K562 (cell line): Measurements from ENCODE around the gene ARHGEF12. TPM values are rescaled to one million over a fixed set of nuclear protein-coding genes. Genes with fewer than 3 reads are reported as not detected.

Source experiments
- BCL6 ChIP-seq: fragments of 250-450 bp; sonication (Bioruptor Pico); IDR thresholded peaks from 2 replicates; pipeline ENCODE4 v1.4.0; 2020
- C11orf30 ChIP-seq: fragments of 450-650 bp; IDR thresholded peaks from 2 replicates; pipeline ENCODE4 v1.6.1; 2016; ENCODE audit warnings: low read depth, mild to moderate bottlenecking
- CBX2 ChIP-seq: fragments of 200-600 bp; sonication (generic); IDR thresholded peaks from one replicate; pipeline ENCODE4 v1.6.1; 2012; ENCODE audit warnings: mild to moderate bottlenecking, low read length, inconsistent platforms; ENCODE audit not compliant: insufficient read depth, poor library complexity, severe bottlenecking
- GTF2B ChIP-seq: IDR thresholded peaks from 2 replicates; pipeline ENCODE4 v1.6.1; 2011; ENCODE audit not compliant: insufficient read length; ENCODE audit errors: extremely low read depth
- HBP1 ChIP-seq: fragments of 450-650 bp; formaldehyde crosslinking; IDR thresholded peaks from 2 replicates; pipeline ENCODE4 v1.4.0; 2022; ENCODE audit warnings: missing genetic modification characterization
- MAZ ChIP-seq, 2 experiments: fragments of 450-650 bp in 1 of 2; sonication (generic) in 1 of 2; formaldehyde crosslinking; IDR thresholded peaks in 1 of 2; conservative IDR thresholded peaks in 1 of 2; 2 replicates each; pipeline versions ENCODE4 v1.4.0 to v1.5.0; 2020; ENCODE audit warnings: mild to moderate bottlenecking in 1 of 2, missing genetic modification reagents in 1 of 2
- MBD2 ChIP-seq: sonication (generic); IDR thresholded peaks from 2 replicates; pipeline ENCODE4 v1.6.1; 2016; ENCODE audit warnings: low read depth, borderline replicate concordance
- NR2C2 ChIP-seq, 2 experiments: fragments of 200-800 bp in 1 of 2; sonication (Bioruptor generic) in 1 of 2; sonication (generic) in 1 of 2; formaldehyde crosslinking in 1 of 2; IDR thresholded peaks; 2 replicates each; pipeline versions ENCODE4 v1.6.1 to v1.8.0; 2016 to 2022; ENCODE audit warnings: mild to moderate bottlenecking in 1 of 2, missing compliant biosample characterization in 1 of 2, missing genetic modification characterization in 1 of 2, missing genetic modification reagents in 1 of 2
- NUFIP1 ChIP-seq: fragments of 450-650 bp; IDR thresholded peaks from 2 replicates; pipeline ENCODE4 v1.6.1; 2018; ENCODE audit not compliant: partially characterized antibody
- PHF20 ChIP-seq: fragments of 450-650 bp; IDR thresholded peaks from 2 replicates; pipeline ENCODE4 v1.6.1; 2018; ENCODE audit not compliant: partially characterized antibody
- POLR2A ChIP-seq: fragments of 450-650 bp; conservative IDR thresholded peaks from 2 replicates; pipeline ENCODE4 v1.6.1; 2016
- POLR3A ChIP-seq: IDR thresholded peaks from 2 replicates; pipeline ENCODE4 v1.6.1; 2011; ENCODE audit warnings: borderline replicate concordance, mild to moderate bottlenecking, moderate library complexity; ENCODE audit not compliant: insufficient read length, insufficient read depth; ENCODE audit errors: extremely low read depth
- RBM39 ChIP-seq: fragments of 200-400 bp; formaldehyde crosslinking; optimal IDR thresholded peaks from 2 replicates; pipeline ENCODE3; 2018; ENCODE audit warnings: low read depth, low read length
- TAF7 ChIP-seq: fragments of 450-650 bp; IDR thresholded peaks from 2 replicates; pipeline ENCODE4 v1.6.1; 2016; ENCODE audit warnings: missing genetic modification characterization, missing compliant biosample characterization
- TRIM28 ChIP-seq: fragments of 450-650 bp; IDR thresholded peaks from 2 replicates; pipeline ENCODE4 v1.6.1; 2017
- ZBTB12 ChIP-seq: fragments of 250-450 bp; sonication (Bioruptor Pico); IDR thresholded peaks from 2 replicates; pipeline ENCODE4 v1.4.0; 2020
- ZEB2 ChIP-seq: fragments of 450-650 bp; IDR thresholded peaks from 2 replicates; pipeline ENCODE4 v1.6.1; 2016
- ZNF212 ChIP-seq: fragments of 450-650 bp; formaldehyde crosslinking; IDR thresholded peaks from 2 replicates; pipeline ENCODE4 v1.4.0; 2020; ENCODE audit warnings: mild to moderate bottlenecking
- ZNF224 ChIP-seq: sonication (generic); formaldehyde crosslinking; IDR thresholded peaks from 2 replicates; pipeline ENCODE4 v1.8.0; 2022; ENCODE audit warnings: mild to moderate bottlenecking, missing genetic modification reagents
- ZNF239 ChIP-seq: fragments of 250-450 bp; sonication (Bioruptor Pico); IDR thresholded peaks from 2 replicates; pipeline ENCODE4 v1.4.0; 2020; ENCODE audit warnings: mild to moderate bottlenecking
- ZNF354B ChIP-seq: fragments of 250-450 bp; sonication (Bioruptor Pico); IDR thresholded peaks from 2 replicates; pipeline ENCODE4 v1.4.0; 2020
- ZNF518B ChIP-seq: fragments of 250-450 bp; sonication (Bioruptor Pico); IDR thresholded peaks from 2 replicates; pipeline ENCODE4 v1.5.0; 2021; ENCODE audit warnings: mild to moderate bottlenecking, moderate library complexity
- ZNF584 ChIP-seq: fragments of 200-800 bp; sonication (Bioruptor generic); IDR thresholded peaks from 2 replicates; pipeline ENCODE4 v1.6.1; 2016; ENCODE audit warnings: low read depth, mild to moderate bottlenecking, missing genetic modification characterization, missing compliant biosample characterization
- polyA plus RNA-seq, 8 experiments: library from polyadenylated mRNA; depleted of rRNA in 4 of 8; stranded (reverse) in 5 of 8; unstranded in 3 of 8; fragments of >200 nt; fragmentation: Nextera tagmentation in 2 of 8; fragmentation: Illumina TruSeq in 1 of 8; extraction: Ambion mirVana in 2 of 8; extraction: Trizol in 1 of 8; gene quantifications; 2 replicates each; pipeline versions ENCODE4 v1.2.1 to v1.2.3, GENCODE V29; 2011 to 2014; ENCODE audit warnings: inconsistent platforms in 1 of 8, missing spikeins in 1 of 8
- total RNA-seq, 7 experiments: library from RNA; depleted of rRNA in 6 of 7; stranded (reverse); fragments of >200 nt in 6 of 7; fragmentation: Illumina TruSeq in 2 of 7; extraction: Trizol in 2 of 7; gene quantifications; 2 replicates each; pipeline versions ENCODE4 v1.2.1 to v1.2.3, GENCODE V29; 2011 to 2021; ENCODE audit warnings: low replicate concordance in 1 of 7

ARHGEF12 gene
- total and polyA plus RNA-seq, 9 of the 15 experiments (the other 6 are each of a cell fraction or from before 2014, with no cell fraction given) = 3.5 to 51.7 (median 29.5) TPM

GRCh38 chr11:120335908-120336640 lies at the start of gene ARHGEF12 (continued):
- TF ChIP-seq ZNF518B (CRISPR knock-in tag) (no peak), TAF7 (no peak), ZNF239 (no peak), ZBTB12 (CRISPR knock-in tag) (no peak), ZNF354B (CRISPR knock-in tag) (no peak), NR2C2 (CRISPR knock-in tag; IDR thresholded peaks at IDR 0.05) (no peak), NR2C2 (tag; IDR thresholded peaks at IDR 0.05) (peak; percentile 63), ZNF584 (CRISPR knock-in tag) (no peak), HBP1 (CRISPR knock-in tag) (no peak), BCL6 (CRISPR knock-in tag) (no peak), ZNF212 (CRISPR knock-in tag) (no peak), POLR3A (no peak), GTF2B (no peak), CBX2 (no peak), NUFIP1 (no peak), ZNF224 (CRISPR knock-in tag) (no peak), C11orf30 (no peak), MBD2 (no peak; the same call in 1 of the 2 replicates), TRIM28 (no peak; the same call in 1 of the 2 replicates), POLR2A (peak; percentile 68), MAZ (CRISPR knock-in tag; conservative IDR thresholded peaks at IDR 0.05 in 1 of 2, IDR thresholded peaks at IDR 0.05 in 1 of 2) (peak; percentile 93 to 94), RBM39 (no peak), PHF20 (peak; percentile 40), ZEB2 (peak; percentile 79; the same call in 1 of the 2 replicates)
